Measurements from ENCODE around the gene RABEP2. TPM values are rescaled to one million over a fixed set of nuclear protein-coding genes. Genes with fewer than 3 reads are reported as not detected.
"Not testable (repeated sequence)": the region's sequence is repeated elsewhere in the genome, so short reads cannot be mapped to it uniquely, and the experiment has no call there.

Gene RABEP2
- polyA plus RNA-seq (2013) = 9.9 and 10.4 TPM in 2 replicates

GRCh38 chr16:28924762-28925385 lies at the start of gene RABEP2:
TSS of gene RABEP2 (minus strand) at chr16:28925238. CDS start at chr16:28925163, 75 bp downstream.
- peaks cover 14% of the 10 kb centered on the region for H3K79me1 ChIP-seq (ENCODE audit: low read length)
- no CpG with 5 or more reads among the region's 66 CpGs for WGBS (ENCODE audit: extremely low coverage, insufficient coverage, insufficient read length)

GRCh38 chr16:28974437-28975157 lies 49.6 kb upstream of the RABEP2 start, which contains the start of gene SPNS1:
TSS of gene SPNS1 (plus strand) at chr16:28974778. CDS start at chr16:28975152, 374 bp downstream.
- Histone ChIP-seq H2AFZ (ENCODE audit: insufficient read depth, low read length, poor library complexity) (peak within 1 kb of the TSS; percentile 80), H3K27ac (ENCODE audit: low read depth, low read length) (peak within 1 kb of the TSS; percentile 29), H4K91ac (ENCODE audit: low read depth, low read length) (peak within 1 kb of the TSS; percentile 60), H3K14ac (ENCODE audit: low read length) (peak within 1 kb of the TSS; percentile 88), H3K79me2 (ENCODE audit: control insufficient read depth, insufficient read depth, low read length, poor library complexity) (peaks cover 6% of the 10 kb centered on the region), H2BK120ac (ENCODE audit: insufficient read depth, low read length, poor library complexity) (peak within 1 kb of the TSS; percentile 29), H2AK5ac (ENCODE audit: low read length) (peak within 1 kb of the TSS; percentile 44), H3K4me1 (ENCODE audit: control insufficient read depth in 1 of 2, insufficient read depth in 2 of 2, low read length in 2 of 2) (peaks cover 5 to 6% of the 10 kb centered on the region in 2 experiments), H3K4me2 (ENCODE audit: low read length) (peak within 1 kb of the TSS; percentile 74), H3K18ac (ENCODE audit: low read length) (peak within 1 kb of the TSS; percentile 79), H3K27me3 (ENCODE audit: insufficient read depth, low read length) (no peaks in the 10 kb centered on the region), H4K8ac (ENCODE audit: low read depth, low read length) (peak within 1 kb of the TSS; percentile 99), H2BK12ac (ENCODE audit: low read length) (no peak within 1 kb of the TSS), H3K23ac (ENCODE audit: low read length) (no peak within 1 kb of the TSS), H3K9ac (ENCODE audit: low read length) (peak within 1 kb of the TSS; percentile 90), H3K36me3 (ENCODE audit: control insufficient read depth in 1 of 2, insufficient read depth in 2 of 2, low read length in 2 of 2) (peaks cover 11 to 18% of the 10 kb centered on the region in 2 experiments), H3K4ac (ENCODE audit: low read depth, low read length) (peak within 1 kb of the TSS; percentile 86), H4K12ac (ENCODE audit: low read depth, low read length) (peak within 1 kb of the TSS; percentile 96), H3K4me3 (ENCODE audit: low read depth, low read length) (peak within 1 kb of the TSS; percentile 94), H3K79me1 (ENCODE audit: low read length) (peaks cover 9% of the 10 kb centered on the region), H3K9me3 (ENCODE audit: insufficient read depth, low read depth, low read length) (peaks cover 1% of the 10 kb centered on the region), H2BK5ac (ENCODE audit: low read depth, low read length, poor library complexity) (peak within 1 kb of the TSS; percentile 62)
- DNase-seq = peak; percentile 96 to 97
- no CpG with 5 or more reads among the region's 60 CpGs for whole genome bisulfite sequencing (ENCODE audit: extremely low coverage, insufficient coverage, insufficient read length)

More at GRCh38 chr16:28924762-28925385, at the start of gene RABEP2:
- Histone ChIP-seq H2AFZ (ENCODE audit: insufficient read depth, low read length, poor library complexity) (peak within 1 kb of the TSS; percentile 100), H3K23ac (ENCODE audit: low read length) (no peak within 1 kb of the TSS), H3K4me3 (ENCODE audit: low read depth, low read length) (peak within 1 kb of the TSS; percentile 100), H2AK5ac (ENCODE audit: low read length) (peak within 1 kb of the TSS; percentile 78), H2BK5ac (ENCODE audit: low read depth, low read length, poor library complexity) (peak within 1 kb of the TSS; percentile 98), H3K9me3 (ENCODE audit: insufficient read depth, low read depth, low read length) (peaks cover 2% of the 10 kb centered on the region), H3K79me2 (ENCODE audit: control insufficient read depth, insufficient read depth, low read length, poor library complexity) (peaks cover 7% of the 10 kb centered on the region), H4K8ac (ENCODE audit: low read depth, low read length) (peak within 1 kb of the TSS; percentile 99), H3K27me3 (ENCODE audit: insufficient read depth, low read length) (no peaks in the 10 kb centered on the region), H3K4me2 (ENCODE audit: low read length) (peak within 1 kb of the TSS; percentile 91), H3K9ac (ENCODE audit: low read length) (peak within 1 kb of the TSS; percentile 89), H3K18ac (ENCODE audit: low read length) (peak within 1 kb of the TSS; percentile 98), H4K12ac (ENCODE audit: low read depth, low read length) (peak within 1 kb of the TSS; percentile 99), H4K91ac (ENCODE audit: low read depth, low read length) (peak within 1 kb of the TSS; percentile 97), H2BK12ac (ENCODE audit: low read length) (peak within 1 kb of the TSS; percentile 37), H3K14ac (ENCODE audit: low read length) (peak within 1 kb of the TSS; percentile 99), H3K4me1 (ENCODE audit: control insufficient read depth in 1 of 2, insufficient read depth in 2 of 2, low read length in 2 of 2) (peaks cover 4 to 10% of the 10 kb centered on the region in 2 experiments), H3K36me3 (ENCODE audit: control insufficient read depth in 1 of 2, insufficient read depth in 2 of 2, low read length in 2 of 2) (peaks cover 0 to 3% of the 10 kb centered on the region in 2 experiments), H3K4ac (ENCODE audit: low read depth, low read length) (peak within 1 kb of the TSS; percentile 86), H3K27ac (ENCODE audit: low read depth, low read length) (peak within 1 kb of the TSS; percentile 100), H2BK120ac (ENCODE audit: insufficient read depth, low read length, poor library complexity) (peak within 1 kb of the TSS; percentile 94)
- DNase-seq = peak; percentile 99

GRCh38 chr16:28974007-28974436 lies 49.0 kb upstream of the RABEP2 start:
- Histone ChIP-seq H2BK5ac (ENCODE audit: low read depth, low read length, poor library complexity) (peak overlapping the region; percentile 62), H4K12ac (ENCODE audit: low read depth, low read length) (peak overlapping the region; percentile 65), H2AFZ (ENCODE audit: insufficient read depth, low read length, poor library complexity) (peak overlapping the region; percentile 38), H2AK5ac (ENCODE audit: low read length) (no peak overlapping the region), H3K4me2 (ENCODE audit: low read length) (peak overlapping the region; percentile 74), H3K14ac (ENCODE audit: low read length) (peak overlapping the region; percentile 74), H3K27ac (ENCODE audit: low read depth, low read length) (peak overlapping the region; percentile 29), H4K8ac (ENCODE audit: low read depth, low read length) (peak overlapping the region; percentile 81), H3K23ac (ENCODE audit: low read length) (no peak overlapping the region), H3K4me1 (ENCODE audit: control insufficient read depth in 1 of 2, insufficient read depth in 2 of 2, low read length in 2 of 2) (peaks cover 5 to 6% of the 10 kb centered on the region in 2 experiments), H3K36me3 (ENCODE audit: control insufficient read depth in 1 of 2, insufficient read depth in 2 of 2, low read length in 2 of 2) (peaks cover 7 to 13% of the 10 kb centered on the region in 2 experiments), H2BK120ac (ENCODE audit: insufficient read depth, low read length, poor library complexity) (peak overlapping the region; percentile 29), H3K4ac (ENCODE audit: low read depth, low read length) (no peak overlapping the region), H3K79me1 (ENCODE audit: low read length) (peaks cover 9% of the 10 kb centered on the region), H4K91ac (ENCODE audit: low read depth, low read length) (peak overlapping the region; percentile 60), H3K9ac (ENCODE audit: low read length) (peak overlapping the region; percentile 9), H3K9me3 (ENCODE audit: insufficient read depth, low read depth, low read length) (peaks cover 1% of the 10 kb centered on the region), H3K18ac (ENCODE audit: low read length) (peak overlapping the region; percentile 3), H3K4me3 (ENCODE audit: low read depth, low read length) (peak overlapping the region; percentile 48), H2BK12ac (ENCODE audit: low read length) (no peak overlapping the region), H3K79me2 (ENCODE audit: control insufficient read depth, insufficient read depth, low read length, poor library complexity) (peaks cover 6% of the 10 kb centered on the region), H3K27me3 (ENCODE audit: insufficient read depth, low read length) (no peaks in the 10 kb centered on the region)
- peak; percentile 57 to 70 for DNase-seq
- no CpG with 5 or more reads among the region's 17 CpGs for WGBS (ENCODE audit: extremely low coverage, insufficient coverage, insufficient read length)

GRCh38 chr16:28969696-28970095 lies 44.7 kb upstream of the RABEP2 start:
- not testable (repeated sequence) for H3K14ac ChIP-seq (ENCODE audit: low read length); H2AK5ac ChIP-seq (ENCODE audit: low read length); H2BK12ac ChIP-seq (ENCODE audit: low read length); H3K4me2 ChIP-seq (ENCODE audit: low read length); H2BK120ac ChIP-seq (ENCODE audit: insufficient read depth, low read length, poor library complexity); H3K18ac ChIP-seq (ENCODE audit: low read length); H3K27ac ChIP-seq (ENCODE audit: low read depth, low read length); H3K4me1 ChIP-seq (ENCODE audit: control insufficient read depth in 1 of 2, insufficient read depth in 2 of 2, low read length in 2 of 2); H4K8ac ChIP-seq (ENCODE audit: low read depth, low read length); H3K9ac ChIP-seq (ENCODE audit: low read length); H3K27me3 ChIP-seq (ENCODE audit: insufficient read depth, low read length); H2AFZ ChIP-seq (ENCODE audit: insufficient read depth, low read length, poor library complexity); H2BK5ac ChIP-seq (ENCODE audit: low read depth, low read length, poor library complexity); H3K9me3 ChIP-seq (ENCODE audit: insufficient read depth, low read depth, low read length); H4K12ac ChIP-seq (ENCODE audit: low read depth, low read length); H3K79me1 ChIP-seq (ENCODE audit: low read length); H3K4me3 ChIP-seq (ENCODE audit: low read depth, low read length); H3K23ac ChIP-seq (ENCODE audit: low read length); H3K36me3 ChIP-seq (ENCODE audit: control insufficient read depth in 1 of 2, insufficient read depth in 2 of 2, low read length in 2 of 2); H3K4ac ChIP-seq (ENCODE audit: low read depth, low read length); H4K91ac ChIP-seq (ENCODE audit: low read depth, low read length); H3K79me2 ChIP-seq (ENCODE audit: control insufficient read depth, insufficient read depth, low read length, poor library complexity); DNase-seq
- WGBS (ENCODE audit: extremely low coverage, insufficient coverage, insufficient read length) = no CpG with 5 or more reads among the region's 2 CpGs

Data from trophoblast cell (in vitro differentiated cells and primary cell).